ENCODE data around the gene CPA4.

The CPA4 gene

GRCh38 chr7:130263130-130263529, 29.8 kb upstream of the CPA4 start:
- H3K4me3 ChIP-seq (ENCODE audit: low read depth, low read length): no peak overlapping the region
- no peak for DNase-seq (ENCODE audit: low read depth)

GRCh38 chr7:130266258-130266960, 26.6 kb upstream of the CPA4 start, which contains the start of gene CPA2:
CPA2 (plus strand) TSS chr7:130266863; CDS start chr7:130266882, 19 bp downstream.
- H3K4me3 ChIP-seq (ENCODE audit: low read depth, low read length): no peak within 1 kb of the TSS
- no peak for TF ChIP-seq CTCF (IDR thresholded peaks at IDR 0.05; ENCODE audit: insufficient read depth, low read depth, low read length, missing control alignments)

More at GRCh38 chr7:130263130-130263529, 29.8 kb upstream of the CPA4 start:
- no peak for TF ChIP-seq CTCF (IDR thresholded peaks at IDR 0.05; ENCODE audit: insufficient read depth, low read depth, low read length, missing control alignments)

GRCh38 chr7:130266961-130267321, 26.0 kb upstream of the CPA4 start:
- H3K4me3 ChIP-seq (ENCODE audit: low read depth, low read length): no peak overlapping the region
- no peak for TF ChIP-seq CTCF (IDR thresholded peaks at IDR 0.05; ENCODE audit: insufficient read depth, low read depth, low read length, missing control alignments)
- DNase-seq (ENCODE audit: low read depth): no peak

More at GRCh38 chr7:130266258-130266960, 26.6 kb upstream of the CPA4 start, which contains the start of gene CPA2:
- no peak for DNase-seq (ENCODE audit: low read depth)

GRCh38 chr7:130268463-130269317, 24.3 kb upstream of the CPA4 start:
- no peak for TF ChIP-seq CTCF (IDR thresholded peaks at IDR 0.05; ENCODE audit: insufficient read depth, low read depth, low read length, missing control alignments)
- no peak overlapping the region for H3K4me3 ChIP-seq (ENCODE audit: low read depth, low read length)
- no peak for DNase-seq (ENCODE audit: low read depth)

GRCh38 chr7:130269318-130269694, 23.7 kb upstream of the CPA4 start:
- no peak overlapping the region for H3K4me3 ChIP-seq (ENCODE audit: low read depth, low read length)
- TF ChIP-seq CTCF (IDR thresholded peaks at IDR 0.05; ENCODE audit: insufficient read depth, low read depth, low read length, missing control alignments): no peak
- no peak for DNase-seq (ENCODE audit: low read depth)

GRCh38 chr7:130270947-130271800, 21.8 kb upstream of the CPA4 start:
- DNase-seq (ENCODE audit: low read depth): no peak
- no peak overlapping the region for H3K4me3 ChIP-seq (ENCODE audit: low read depth, low read length)
- no peak for TF ChIP-seq CTCF (IDR thresholded peaks at IDR 0.05; ENCODE audit: insufficient read depth, low read depth, low read length, missing control alignments)

Data from GM12865 (cell line).